B cell (primary cell): ENCODE data around the gene MAP1LC3B2. TPM values are rescaled to one million over a fixed set of nuclear protein-coding genes. Genes with fewer than 3 reads are reported as not detected.

ENCODE experiments used
- ATAC-seq: fragments of 200-7000 bp; cut with Tn5 transposase; one replicate; pipeline ENCODE4 v1.10.0; 2021; ENCODE audit warnings: low read depth, mild to moderate bottlenecking, moderate number of reproducible peaks, moderate library complexity
- CTCF ChIA-PET: fragments of 350-600 bp; sonication (Branson Sonifier 250); formaldehyde crosslinking; loops from one replicate; lab custom pipeline; 2021; ENCODE audit warnings: antibody characterized with exemption, inconsistent platforms; lab: Charles Lee
- POLR2A ChIA-PET: fragments of 350-600 bp; sonication (Branson Sonifier 250); formaldehyde crosslinking; loops from one replicate; lab custom pipeline; 2021; ENCODE audit warnings: antibody characterized with exemption; lab: Charles Lee
- DNase-seq: peaks from one replicate; pipeline ENCODE4 v3.0.0; 2013
- H2AFZ ChIP-seq: 2 replicates; pipeline ENCODE4 v1.6.1; 2012; ENCODE audit warnings: mild to moderate bottlenecking, low read depth, low read length; ENCODE audit not compliant: insufficient read depth, poor library complexity, severe bottlenecking
- H3K27ac ChIP-seq, 2 donors: 1 replicate in 1 of 2; 2 replicates in 1 of 2; pipeline ENCODE4 v1.5.1; 2012 to 2013; ENCODE audit warnings: low read length in 2 of 2, mild to moderate bottlenecking in 2 of 2, moderate library complexity in 1 of 2
- H3K27me3 ChIP-seq, 4 experiments: fragments of 200-600 bp in 1 of 4; sonication (generic) in 1 of 4; replicated peaks in 1 of 4; 1 replicate in 2 of 4; 2 replicates in 2 of 4; pipeline versions ENCODE4 v1.6.1 to v1.7.0; 2013 to 2016; ENCODE audit warnings: low read length in 3 of 4, mild to moderate bottlenecking in 2 of 4, mixed read lengths in 1 of 4, moderate library complexity in 1 of 4; ENCODE audit not compliant: insufficient read depth in 4 of 4, control insufficient read depth in 3 of 4; ENCODE audit errors: control extremely low read depth in 1 of 4
- H3K36me3 ChIP-seq, 2 experiments: replicated peaks in 1 of 2; 1 replicate in 1 of 2; 2 replicates in 1 of 2; pipeline versions ENCODE4 v1.6.1 to v1.7.1; 2013; ENCODE audit warnings: low read length in 1 of 2; ENCODE audit not compliant: insufficient read depth in 2 of 2, control insufficient read depth in 1 of 2; ENCODE audit errors: control extremely low read depth in 1 of 2, extremely low read depth in 1 of 2
- H3K4me1 ChIP-seq, 2 donors: fragments of 200-600 bp in 1 of 2; sonication (generic) in 1 of 2; 1 replicate in 1 of 2; 2 replicates in 1 of 2; pipeline versions ENCODE4 v1.5.1 to v1.6.1; 2013 to 2017; ENCODE audit warnings: low read length in 2 of 2; ENCODE audit not compliant: control insufficient read depth in 2 of 2, insufficient read depth in 2 of 2
- H3K4me2 ChIP-seq: replicated peaks from 2 replicates; pipeline ENCODE3; 2012; ENCODE audit warnings: mild to moderate bottlenecking, low read depth, low read length; ENCODE audit not compliant: poor library complexity, severe bottlenecking
- H3K4me3 ChIP-seq, 5 experiments: fragments of 200-600 bp in 1 of 5; sonication (generic) in 1 of 5; 1 replicate in 3 of 5; 2 replicates in 2 of 5; pipeline versions ENCODE4 v1.5.1 to v1.7.0; 2011 to 2016; ENCODE audit warnings: low read length in 4 of 5, mild to moderate bottlenecking in 4 of 5, low read depth in 2 of 5, control low read depth in 1 of 5, moderate library complexity in 1 of 5; ENCODE audit not compliant: insufficient read depth in 1 of 5; ENCODE audit errors: control extremely low read depth in 1 of 5, extremely low read depth in 1 of 5
- H3K79me2 ChIP-seq: fragments of 200-600 bp; sonication (generic); one replicate; pipeline ENCODE4 v1.6.0; 2016; ENCODE audit warnings: low read length; ENCODE audit not compliant: control insufficient read depth, insufficient read depth
- H3K9ac ChIP-seq: fragments of 200-600 bp; sonication (generic); 2 replicates; pipeline ENCODE4 v1.6.1; 2017; ENCODE audit warnings: mild to moderate bottlenecking, low read length, moderate library complexity
- H3K9me3 ChIP-seq, 3 donors: one replicate each; pipeline versions ENCODE4 v1.6.1 to v1.7.1; 2013; ENCODE audit warnings: low read length in 2 of 3; ENCODE audit not compliant: control insufficient read depth in 2 of 3, insufficient read depth in 1 of 3; ENCODE audit errors: control extremely low read depth in 1 of 3
- H4K20me1 ChIP-seq: 2 replicates; pipeline ENCODE4 v1.6.0; 2012; ENCODE audit warnings: mild to moderate bottlenecking, low read length; ENCODE audit not compliant: insufficient read depth, control insufficient read depth, poor library complexity, severe bottlenecking
- H3K27ac Mint-ChIP-seq: one replicate; pipeline ENCODE4 v1.8.0; 2021; ENCODE audit warnings: mixed read lengths
- H3K27me3 Mint-ChIP-seq: one replicate; pipeline ENCODE4 v1.8.0; 2021; ENCODE audit warnings: mixed read lengths
- H3K4me1 Mint-ChIP-seq: one replicate; pipeline ENCODE4 v1.8.0; 2021; ENCODE audit warnings: mixed read lengths
- H3K4me3 Mint-ChIP-seq: one replicate; pipeline ENCODE4 v1.8.0; 2021; ENCODE audit warnings: mixed read lengths
- H3K9me3 Mint-ChIP-seq: one replicate; pipeline ENCODE4 v1.8.0; 2022; ENCODE audit warnings: mixed read lengths; ENCODE audit not compliant: insufficient read depth
- CTCF ChIP-seq: fragments of 200-600 bp; IDR thresholded peaks from one replicate; pipeline ENCODE4 v1.8.0; 2022; ENCODE audit warnings: antibody characterized with exemption, mild to moderate bottlenecking
- EZH2 ChIP-seq: IDR thresholded peaks from 2 replicates; pipeline ENCODE4 v1.6.1; 2012; ENCODE audit warnings: borderline replicate concordance, low read depth, mild to moderate bottlenecking, moderate library complexity, low read length; ENCODE audit not compliant: insufficient read depth, poor library complexity, severe bottlenecking
- WGBS: methylation state at CpG from one replicate; pipeline ENCODE4 v1.1.5; 2013; ENCODE audit warnings: missing lambda C conversion rate; ENCODE audit not compliant: insufficient coverage; 5-methylcytosine and 5-hydroxymethylcytosine counted together
- intact Hi-C: fragments of 100-400 bp; cut with micrococcal nuclease; formaldehyde crosslinking; loops from one replicate; pipeline ENCODE4 v1.10.0; 2022
- polyA plus RNA-seq: library from polyadenylated mRNA; depleted of rRNA; stranded (reverse); fragments of >200 nt; gene quantifications from 2 replicates; pipeline ENCODE4 v1.2.3, GENCODE V29; 2012
- total RNA-seq, 2 donors: library from RNA; stranded (reverse); fragments of 120-200 nt in 1 of 2; gene quantifications; 1 replicate in 1 of 2; 2 replicates in 1 of 2; pipeline versions ENCODE4 v1.2.3 to v1.2.4, GENCODE V29; 2013 to 2022

The MAP1LC3B2 gene
- total and polyA plus RNA-seq, 2 donors (not counting 1 experiment from before 2014, with no cell fraction given), result 0.28 to 1.0 TPM

DNA sequence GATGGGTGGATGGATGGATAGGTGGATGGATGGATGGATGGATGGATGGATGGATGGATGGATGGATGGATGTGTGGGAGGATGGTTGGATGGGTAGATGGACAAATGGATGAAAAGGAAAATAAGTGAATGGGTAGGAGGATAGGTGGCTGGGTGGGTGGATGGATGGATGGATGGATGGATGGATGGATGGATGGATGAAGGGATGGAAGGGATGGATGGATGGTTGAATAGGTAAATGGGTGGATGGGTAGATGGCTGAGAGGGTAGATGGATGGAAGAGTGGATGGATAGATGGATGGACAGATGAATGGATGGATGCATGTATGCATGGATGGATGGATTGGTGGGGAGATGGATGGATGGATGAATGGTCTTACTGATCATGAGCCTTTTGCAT is 36.5 kb downstream of the MAP1LC3B2 start:
- peak overlapping the region; percentile 36 for H3K4me3 Mint-ChIP-seq
- POLR2A ChIA-PET, result no interaction called here

DNA sequence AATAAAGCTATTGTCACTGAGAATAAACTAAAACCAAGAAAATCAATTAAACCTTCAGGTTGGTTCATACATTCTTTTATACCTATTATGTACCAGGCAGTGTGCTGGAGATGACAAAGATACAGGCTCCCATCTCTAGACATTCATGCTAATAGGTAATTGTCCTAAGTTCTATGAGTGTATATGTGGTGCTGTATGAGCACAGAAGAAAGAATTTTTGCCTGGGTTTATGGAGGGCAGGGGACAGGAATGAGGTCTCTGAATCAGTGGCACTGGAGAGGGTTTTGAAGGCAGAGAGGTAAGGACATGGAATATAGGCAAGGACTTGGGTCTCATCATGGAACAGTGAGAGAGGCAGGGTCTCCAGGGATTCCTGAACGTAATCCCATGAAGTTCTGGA is 38.7 kb downstream of the MAP1LC3B2 start:
- no peak for ATAC-seq
- Histone ChIP-seq H3K4me3 (no peak overlapping the region), H3K27ac (no peak overlapping the region), H2AFZ (no peak overlapping the region), H3K79me2 (peaks cover 3% of the 10 kb centered on the region), H3K4me2 (no peak overlapping the region), H3K36me3 (no peaks in the 10 kb centered on the region), H3K9ac (no peak overlapping the region), H3K9me3 (no peaks in the 10 kb centered on the region), H3K4me1 (peaks cover 28 to 36% of the 10 kb centered on the region in 2 donors), H4K20me1 (no peaks in the 10 kb centered on the region), H3K27me3 (peaks cover 0 to 5% (median 0%) of the 10 kb centered on the region in 4 experiments)
- H3K4me1 Mint-ChIP-seq, result peaks cover 40% of the 10 kb centered on the region
- H3K9me3 Mint-ChIP-seq, result no peaks in the 10 kb centered on the region
- H3K27me3 Mint-ChIP-seq, result no peaks in the 10 kb centered on the region
- no peak for DNase-seq
- 100% methylated on average over 1 of the region's 1 CpG for WGBS
- POLR2A ChIA-PET, result no interaction called here
- no peak overlapping the region for H3K27ac Mint-ChIP-seq
- intact Hi-C loops, result loop anchor here (2.0 to 10.0 kb wide), 3 partner anchors 63 to 531 kb away; partner anchors contain the start of gene MED13L
- CTCF ChIA-PET, result interaction anchor here (1.0 to 3.9 kb wide), 8 partner anchors 12 to 412 kb away, joined by 3 to 34 read pairs (median 4); partner anchors contain the start of gene MAP1LC3B2
- TF ChIP-seq EZH2, result no peak
- TF ChIP-seq CTCF, result no peak
- no peak overlapping the region for H3K4me3 Mint-ChIP-seq

More for the DNA sequence above, 36.5 kb downstream of the MAP1LC3B2 start:
- peak overlapping the region; percentile 63 for H3K4me2 ChIP-seq
- no peak overlapping the region for H3K9ac ChIP-seq
- CTCF ChIA-PET, result interaction anchor here (1.2 to 1.3 kb wide), 3 partner anchors 35 to 580 kb away, joined by 3 to 6 read pairs (median 4); partner anchors contain the start of gene MAP1LC3B2
- no peaks in the 10 kb centered on the region for H3K27me3 Mint-ChIP-seq
- no peak overlapping the region for H2AFZ ChIP-seq
- TF ChIP-seq CTCF (no peak), EZH2 (no peak)
- no peaks in the 10 kb centered on the region for H4K20me1 ChIP-seq
- no peak overlapping the region for H3K4me3 ChIP-seq
- no peaks in the 10 kb centered on the region for H3K9me3 Mint-ChIP-seq
- intact Hi-C loops, result loop anchor here (10.0 kb wide), 1 partner anchor 61 kb away; no protein-coding TSS in a partner anchor
- no peak for DNase-seq
- no peaks in the 10 kb centered on the region for H3K36me3 ChIP-seq
- no peak overlapping the region for H3K27ac Mint-ChIP-seq
- no peak for ATAC-seq
- peaks cover 36 to 51% of the 10 kb centered on the region in 2 donors for H3K4me1 ChIP-seq
- H3K4me1 Mint-ChIP-seq, result peaks cover 54% of the 10 kb centered on the region
- H3K79me2 ChIP-seq, result peaks cover 3% of the 10 kb centered on the region
- no peak overlapping the region for H3K27ac ChIP-seq
- H3K27me3 ChIP-seq, result no peaks in the 10 kb centered on the region
- no peaks in the 10 kb centered on the region for H3K9me3 ChIP-seq
